ENCODE measurements around the gene SLIT3.

The SLIT3 gene

DNA sequence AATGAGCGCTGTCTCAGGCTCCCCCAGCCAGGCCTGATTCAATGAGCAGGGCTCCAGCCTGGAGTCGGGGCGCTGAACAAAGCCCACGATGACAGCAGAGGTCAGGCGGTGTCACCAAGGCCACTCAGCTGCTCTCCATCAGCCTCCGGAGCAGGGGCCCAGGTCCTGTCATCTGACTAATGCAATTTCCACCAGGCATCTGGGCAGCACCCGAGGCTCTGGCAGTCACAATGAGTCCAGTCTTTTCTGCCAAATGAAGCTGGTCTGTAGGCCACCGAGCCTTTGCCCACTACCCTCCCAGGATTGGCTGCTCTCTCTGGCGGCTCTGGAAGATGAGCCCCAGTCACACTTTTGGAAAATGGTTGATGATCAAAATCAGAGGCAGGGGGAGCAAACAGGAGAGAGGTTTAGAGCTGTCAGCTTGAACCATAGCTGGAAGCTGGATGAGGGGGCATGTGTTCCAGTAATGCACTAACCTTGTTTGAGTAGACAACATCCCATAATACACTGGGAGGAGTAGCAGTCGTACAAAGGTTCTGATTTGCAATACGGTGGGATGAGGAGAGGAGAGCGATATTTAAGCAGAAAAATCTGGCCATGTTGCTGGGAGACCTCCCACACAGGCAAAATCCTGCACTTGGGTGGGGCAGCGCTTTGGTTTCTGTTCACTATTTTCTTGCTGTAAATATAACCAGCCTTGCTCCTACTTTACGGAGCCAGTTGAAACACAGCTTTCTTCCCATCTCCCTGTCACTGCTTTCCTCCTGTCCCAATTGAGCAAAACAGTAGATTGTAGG is 415.4 kb downstream of the SLIT3 start:
- ATAC-seq, result peak; percentile 77
- no peak for TF ChIP-seq OSR1 (CRISPR knock-in tag; IDR thresholded peaks at IDR 0.05)
- TF ChIP-seq, protein P1, sequence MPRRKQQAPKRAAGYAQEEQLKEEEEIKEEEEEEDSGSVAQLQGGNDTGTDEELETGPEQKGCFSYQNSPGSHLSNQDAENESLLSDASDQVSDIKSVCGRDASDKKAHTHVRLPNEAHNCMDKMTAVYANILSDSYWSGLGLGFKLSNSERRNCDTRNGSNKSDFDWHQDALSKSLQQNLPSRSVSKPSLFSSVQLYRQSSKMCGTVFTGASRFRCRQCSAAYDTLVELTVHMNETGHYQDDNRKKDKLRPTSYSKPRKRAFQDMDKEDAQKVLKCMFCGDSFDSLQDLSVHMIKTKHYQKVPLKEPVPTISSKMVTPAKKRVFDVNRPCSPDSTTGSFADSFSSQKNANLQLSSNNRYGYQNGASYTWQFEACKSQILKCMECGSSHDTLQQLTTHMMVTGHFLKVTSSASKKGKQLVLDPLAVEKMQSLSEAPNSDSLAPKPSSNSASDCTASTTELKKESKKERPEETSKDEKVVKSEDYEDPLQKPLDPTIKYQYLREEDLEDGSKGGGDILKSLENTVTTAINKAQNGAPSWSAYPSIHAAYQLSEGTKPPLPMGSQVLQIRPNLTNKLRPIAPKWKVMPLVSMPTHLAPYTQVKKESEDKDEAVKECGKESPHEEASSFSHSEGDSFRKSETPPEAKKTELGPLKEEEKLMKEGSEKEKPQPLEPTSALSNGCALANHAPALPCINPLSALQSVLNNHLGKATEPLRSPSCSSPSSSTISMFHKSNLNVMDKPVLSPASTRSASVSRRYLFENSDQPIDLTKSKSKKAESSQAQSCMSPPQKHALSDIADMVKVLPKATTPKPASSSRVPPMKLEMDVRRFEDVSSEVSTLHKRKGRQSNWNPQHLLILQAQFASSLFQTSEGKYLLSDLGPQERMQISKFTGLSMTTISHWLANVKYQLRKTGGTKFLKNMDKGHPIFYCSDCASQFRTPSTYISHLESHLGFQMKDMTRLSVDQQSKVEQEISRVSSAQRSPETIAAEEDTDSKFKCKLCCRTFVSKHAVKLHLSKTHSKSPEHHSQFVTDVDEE (CRISPR knock-in tag; IDR thresholded peaks at IDR 0.05), result peak; percentile 96
- no peak for TF ChIP-seq ZFP30 (CRISPR knock-in tag; IDR thresholded peaks at IDR 0.05)
- TF ChIP-seq TOX (CRISPR knock-in tag; IDR thresholded peaks at IDR 0.05; ENCODE audit: borderline replicate concordance), result no peak
- TF ChIP-seq ISL1 (CRISPR knock-in tag; IDR thresholded peaks at IDR 0.05), result peak; percentile 36; the same call in 1 of the 2 replicates
- TF ChIP-seq RARB (CRISPR knock-in tag; IDR thresholded peaks at IDR 0.05), result no peak
- TF ChIP-seq, protein P2, sequence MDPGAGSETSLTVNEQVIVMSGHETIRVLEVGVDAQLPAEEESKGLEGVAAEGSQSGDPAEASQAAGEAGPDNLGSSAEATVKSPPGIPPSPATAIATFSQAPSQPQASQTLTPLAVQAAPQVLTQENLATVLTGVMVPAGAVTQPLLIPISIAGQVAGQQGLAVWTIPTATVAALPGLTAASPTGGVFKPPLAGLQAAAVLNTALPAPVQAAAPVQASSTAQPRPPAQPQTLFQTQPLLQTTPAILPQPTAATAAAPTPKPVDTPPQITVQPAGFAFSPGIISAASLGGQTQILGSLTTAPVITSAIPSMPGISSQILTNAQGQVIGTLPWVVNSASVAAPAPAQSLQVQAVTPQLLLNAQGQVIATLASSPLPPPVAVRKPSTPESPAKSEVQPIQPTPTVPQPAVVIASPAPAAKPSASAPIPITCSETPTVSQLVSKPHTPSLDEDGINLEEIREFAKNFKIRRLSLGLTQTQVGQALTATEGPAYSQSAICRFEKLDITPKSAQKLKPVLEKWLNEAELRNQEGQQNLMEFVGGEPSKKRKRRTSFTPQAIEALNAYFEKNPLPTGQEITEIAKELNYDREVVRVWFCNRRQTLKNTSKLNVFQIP (CRISPR knock-in tag; IDR thresholded peaks at IDR 0.05; ENCODE audit: borderline replicate concordance, low read depth), result no peak
- 0 out of 2 replicates have a peak, but pooled peaks have one; percentile 29 for TF ChIP-seq ZFP3 (CRISPR knock-in tag; IDR thresholded peaks at IDR 0.05)
- TF ChIP-seq CSDC2 (CRISPR knock-in tag; IDR thresholded peaks at IDR 0.05), result no peak
- TF ChIP-seq GLIS3 (CRISPR knock-in tag; IDR thresholded peaks at IDR 0.05), result no peak
- peak; percentile 74; the same call in 1 of the 2 replicates for TF ChIP-seq ZNF70 (CRISPR knock-in tag; IDR thresholded peaks at IDR 0.05)
- TF ChIP-seq TCF4 (CRISPR knock-in tag; IDR thresholded peaks at IDR 0.05; ENCODE audit: borderline replicate concordance), result peak; percentile 93
- 0 out of 2 replicates have a peak, but pooled peaks have one; percentile 57 for TF ChIP-seq SNAI2 (CRISPR knock-in tag; IDR thresholded peaks at IDR 0.05)
- TF ChIP-seq BACH2 (CRISPR knock-in tag; IDR thresholded peaks at IDR 0.05; ENCODE audit: borderline replicate concordance), result no peak
- TF ChIP-seq PPARA (CRISPR knock-in tag; IDR thresholded peaks at IDR 0.05; ENCODE audit: borderline replicate concordance), result no peak
- TF ChIP-seq, protein P3, sequence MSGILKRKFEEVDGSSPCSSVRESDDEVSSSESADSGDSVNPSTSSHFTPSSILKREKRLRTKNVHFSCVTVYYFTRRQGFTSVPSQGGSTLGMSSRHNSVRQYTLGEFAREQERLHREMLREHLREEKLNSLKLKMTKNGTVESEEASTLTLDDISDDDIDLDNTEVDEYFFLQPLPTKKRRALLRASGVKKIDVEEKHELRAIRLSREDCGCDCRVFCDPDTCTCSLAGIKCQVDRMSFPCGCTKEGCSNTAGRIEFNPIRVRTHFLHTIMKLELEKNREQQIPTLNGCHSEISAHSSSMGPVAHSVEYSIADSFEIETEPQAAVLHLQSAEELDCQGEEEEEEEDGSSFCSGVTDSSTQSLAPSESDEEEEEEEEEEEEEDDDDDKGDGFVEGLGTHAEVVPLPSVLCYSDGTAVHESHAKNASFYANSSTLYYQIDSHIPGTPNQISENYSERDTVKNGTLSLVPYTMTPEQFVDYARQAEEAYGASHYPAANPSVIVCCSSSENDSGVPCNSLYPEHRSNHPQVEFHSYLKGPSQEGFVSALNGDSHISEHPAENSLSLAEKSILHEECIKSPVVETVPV (CRISPR knock-in tag; IDR thresholded peaks at IDR 0.05), result 0 out of 2 replicates have a peak, but pooled peaks have one; percentile 42
- TF ChIP-seq ESRRG (CRISPR knock-in tag; IDR thresholded peaks at IDR 0.05), result no peak
- no peak for TF ChIP-seq ARNTL (CRISPR knock-in tag; IDR thresholded peaks at IDR 0.05; ENCODE audit: borderline replicate concordance, low read depth)
- TF ChIP-seq, protein P4, sequence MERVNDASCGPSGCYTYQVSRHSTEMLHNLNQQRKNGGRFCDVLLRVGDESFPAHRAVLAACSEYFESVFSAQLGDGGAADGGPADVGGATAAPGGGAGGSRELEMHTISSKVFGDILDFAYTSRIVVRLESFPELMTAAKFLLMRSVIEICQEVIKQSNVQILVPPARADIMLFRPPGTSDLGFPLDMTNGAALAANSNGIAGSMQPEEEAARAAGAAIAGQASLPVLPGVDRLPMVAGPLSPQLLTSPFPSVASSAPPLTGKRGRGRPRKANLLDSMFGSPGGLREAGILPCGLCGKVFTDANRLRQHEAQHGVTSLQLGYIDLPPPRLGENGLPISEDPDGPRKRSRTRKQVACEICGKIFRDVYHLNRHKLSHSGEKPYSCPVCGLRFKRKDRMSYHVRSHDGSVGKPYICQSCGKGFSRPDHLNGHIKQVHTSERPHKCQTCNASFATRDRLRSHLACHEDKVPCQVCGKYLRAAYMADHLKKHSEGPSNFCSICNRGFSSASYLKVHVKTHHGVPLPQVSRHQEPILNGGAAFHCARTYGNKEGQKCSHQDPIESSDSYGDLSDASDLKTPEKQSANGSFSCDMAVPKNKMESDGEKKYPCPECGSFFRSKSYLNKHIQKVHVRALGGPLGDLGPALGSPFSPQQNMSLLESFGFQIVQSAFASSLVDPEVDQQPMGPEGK (CRISPR knock-in tag; IDR thresholded peaks at IDR 0.05; ENCODE audit: borderline replicate concordance), result no peak
- TF ChIP-seq, protein P5, sequence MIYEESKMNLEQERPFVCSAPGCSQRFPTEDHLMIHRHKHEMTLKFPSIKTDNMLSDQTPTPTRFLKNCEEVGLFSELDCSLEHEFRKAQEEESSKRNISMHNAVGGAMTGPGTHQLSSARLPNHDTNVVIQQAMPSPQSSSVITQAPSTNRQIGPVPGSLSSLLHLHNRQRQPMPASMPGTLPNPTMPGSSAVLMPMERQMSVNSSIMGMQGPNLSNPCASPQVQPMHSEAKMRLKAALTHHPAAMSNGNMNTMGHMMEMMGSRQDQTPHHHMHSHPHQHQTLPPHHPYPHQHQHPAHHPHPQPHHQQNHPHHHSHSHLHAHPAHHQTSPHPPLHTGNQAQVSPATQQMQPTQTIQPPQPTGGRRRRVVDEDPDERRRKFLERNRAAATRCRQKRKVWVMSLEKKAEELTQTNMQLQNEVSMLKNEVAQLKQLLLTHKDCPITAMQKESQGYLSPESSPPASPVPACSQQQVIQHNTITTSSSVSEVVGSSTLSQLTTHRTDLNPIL (CRISPR knock-in tag; IDR thresholded peaks at IDR 0.05; ENCODE audit: low read depth), result no peak
- peak; percentile 31; the same call in 1 of the 2 replicates for TF ChIP-seq ZNF8 (CRISPR knock-in tag; IDR thresholded peaks at IDR 0.05)
- TF ChIP-seq ZNF565 (CRISPR knock-in tag; conservative IDR thresholded peaks at IDR 0.05; ENCODE audit: low read depth), result no peak
- TF ChIP-seq ZC3H10 (CRISPR knock-in tag; IDR thresholded peaks at IDR 0.05), result no peak

DNA sequence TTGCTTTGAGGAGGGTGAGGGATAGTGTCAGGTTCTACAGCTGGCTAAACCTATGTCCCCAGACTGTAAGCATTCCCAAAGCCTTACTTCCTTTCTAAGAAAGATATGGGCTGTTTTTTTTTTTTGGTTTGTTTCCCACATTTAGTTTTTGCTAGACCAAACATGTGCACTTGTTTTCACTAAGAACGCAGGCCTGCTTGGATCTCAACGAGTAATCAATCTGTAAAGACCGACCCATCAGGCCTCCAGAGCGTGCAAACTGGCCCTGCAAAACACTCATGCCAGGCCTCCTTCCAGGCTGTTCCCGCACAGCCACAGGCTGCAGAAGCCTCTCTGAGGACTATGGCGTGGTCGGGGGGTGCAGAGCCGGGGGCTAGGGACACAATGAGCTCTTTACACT is 416.9 kb downstream of the SLIT3 start:
- TF ChIP-seq ISL1 (CRISPR knock-in tag; IDR thresholded peaks at IDR 0.05), result no peak
- TF ChIP-seq GLIS3 (CRISPR knock-in tag; IDR thresholded peaks at IDR 0.05), result no peak
- no peak for TF ChIP-seq ZC3H10 (CRISPR knock-in tag; IDR thresholded peaks at IDR 0.05)
- TF ChIP-seq, protein P2 (CRISPR knock-in tag; IDR thresholded peaks at IDR 0.05; ENCODE audit: borderline replicate concordance, low read depth), result no peak
- TF ChIP-seq TCF4 (CRISPR knock-in tag; IDR thresholded peaks at IDR 0.05; ENCODE audit: borderline replicate concordance), result no peak
- TF ChIP-seq ZNF565 (CRISPR knock-in tag; conservative IDR thresholded peaks at IDR 0.05; ENCODE audit: low read depth), result no peak
- TF ChIP-seq OSR1 (CRISPR knock-in tag; IDR thresholded peaks at IDR 0.05), result no peak
- ATAC-seq, result no peak

All from SK-N-SH treated with all-trans-retinoic acid at 6 μM for 48 hours (cell line).